ENCODE data around the gene GLI3.
A peak's percentile ranks its signal among the peaks of the same experiment; 100 is the strongest.

The GLI3 gene

GRCh38 chr7:41964849-41965745 lies 271.9 kb downstream of the GLI3 start:
- TF ChIP-seq SUZ12 (IDR thresholded peaks at IDR 0.05; ENCODE audit: extremely low read depth, insufficient read depth, insufficient read length): no peak
- no peak for TF ChIP-seq ZNF274 (IDR thresholded peaks at IDR 0.05; ENCODE audit: low read depth, low read length)
- Histone ChIP-seq H3K27me3 (ENCODE audit: insufficient read depth, insufficient read length) (no peaks in the 10 kb centered on the region), H3K4me1 (ENCODE audit: insufficient read depth, insufficient read length) (no peaks in the 10 kb centered on the region), H3K4me3 (ENCODE audit: insufficient read length, low read depth) (no peak overlapping the region), H3K9me3 (ENCODE audit: insufficient read depth, low read length) (no peaks in the 10 kb centered on the region), H3K9ac (ENCODE audit: insufficient read length, low read depth) (no peak overlapping the region), H3K36me3 (ENCODE audit: insufficient read depth, insufficient read length, low read length) (peaks cover 59% of the 10 kb centered on the region)
- DNase-seq (ENCODE audit: low read depth, low spot score): no peak

- Histone ChIP-seq H3K9me3 (ENCODE audit: insufficient read depth, low read length) (no peaks in the 10 kb centered on the region), H3K4me1 (ENCODE audit: insufficient read depth, insufficient read length) (no peaks in the 10 kb centered on the region), H3K4me3 (ENCODE audit: insufficient read length, low read depth) (no peak overlapping the region), H3K27me3 (ENCODE audit: insufficient read depth, insufficient read length) (no peaks in the 10 kb centered on the region), H3K9ac (ENCODE audit: insufficient read length, low read depth) (no peak overlapping the region), H3K36me3 (ENCODE audit: insufficient read depth, insufficient read length, low read length) (peaks cover 53% of the 10 kb centered on the region)
- DNase-seq (ENCODE audit: low read depth, low spot score): no peak
- TF ChIP-seq ZNF274 (IDR thresholded peaks at IDR 0.05; ENCODE audit: low read depth, low read length): no peak
- no peak for TF ChIP-seq YY1 (IDR thresholded peaks at IDR 0.05; ENCODE audit: insufficient read depth, insufficient read length)
- no peak for TF ChIP-seq SUZ12 (IDR thresholded peaks at IDR 0.05; ENCODE audit: extremely low read depth, insufficient read depth, insufficient read length)
These were observed 272.7 kb downstream of the GLI3 start for GRCh38 chr7:41964183-41964753.

GRCh38 chr7:41956705-41957104 lies 280.3 kb downstream of the GLI3 start:
- Histone ChIP-seq H3K36me3 (ENCODE audit: insufficient read depth, insufficient read length, low read length) (no peaks in the 10 kb centered on the region), H3K4me1 (ENCODE audit: insufficient read depth, insufficient read length) (peaks cover 14% of the 10 kb centered on the region), H3K27me3 (ENCODE audit: insufficient read depth, insufficient read length) (no peaks in the 10 kb centered on the region), H3K9ac (ENCODE audit: insufficient read length, low read depth) (peak overlapping the region; percentile 24), H3K9me3 (ENCODE audit: insufficient read depth, low read length) (no peaks in the 10 kb centered on the region), H3K4me3 (ENCODE audit: insufficient read length, low read depth) (no peak overlapping the region)
- no peak for DNase-seq (ENCODE audit: low read depth, low spot score)
- TF ChIP-seq ZNF274 (IDR thresholded peaks at IDR 0.05; ENCODE audit: low read depth, low read length) (no peak), SUZ12 (IDR thresholded peaks at IDR 0.05; ENCODE audit: extremely low read depth, insufficient read depth, insufficient read length) (no peak), YY1 (IDR thresholded peaks at IDR 0.05; ENCODE audit: insufficient read depth, insufficient read length) (no peak)

- TF ChIP-seq ZNF274 (IDR thresholded peaks at IDR 0.05; ENCODE audit: low read depth, low read length) (no peak), SUZ12 (IDR thresholded peaks at IDR 0.05; ENCODE audit: extremely low read depth, insufficient read depth, insufficient read length) (no peak), YY1 (IDR thresholded peaks at IDR 0.05; ENCODE audit: insufficient read depth, insufficient read length) (no peak)
- H3K4me3 ChIP-seq (ENCODE audit: insufficient read length, low read depth): no peak overlapping the region
- peaks cover 14% of the 10 kb centered on the region for H3K4me1 ChIP-seq (ENCODE audit: insufficient read depth, insufficient read length)
- no peaks in the 10 kb centered on the region for H3K36me3 ChIP-seq (ENCODE audit: insufficient read depth, insufficient read length, low read length)
- no peaks in the 10 kb centered on the region for H3K9me3 ChIP-seq (ENCODE audit: insufficient read depth, low read length)
- H3K27me3 ChIP-seq (ENCODE audit: insufficient read depth, insufficient read length): no peaks in the 10 kb centered on the region
- peak overlapping the region; percentile 24 for H3K9ac ChIP-seq (ENCODE audit: insufficient read length, low read depth)
- peak; percentile 95 for DNase-seq (ENCODE audit: low read depth, low spot score)
These were observed 280.9 kb downstream of the GLI3 start for GRCh38 chr7:41955893-41956675.

GRCh38 chr7:41955451-41955850 lies 281.6 kb downstream of the GLI3 start:
- no peak overlapping the region for H3K9ac ChIP-seq (ENCODE audit: insufficient read length, low read depth)
- peaks cover 14% of the 10 kb centered on the region for H3K4me1 ChIP-seq (ENCODE audit: insufficient read depth, insufficient read length)
- no peaks in the 10 kb centered on the region for H3K36me3 ChIP-seq (ENCODE audit: insufficient read depth, insufficient read length, low read length)
- no peak for DNase-seq (ENCODE audit: low read depth, low spot score)
- no peaks in the 10 kb centered on the region for H3K9me3 ChIP-seq (ENCODE audit: insufficient read depth, low read length)
- TF ChIP-seq ZNF274 (IDR thresholded peaks at IDR 0.05; ENCODE audit: low read depth, low read length) (no peak), SUZ12 (IDR thresholded peaks at IDR 0.05; ENCODE audit: extremely low read depth, insufficient read depth, insufficient read length) (no peak), YY1 (IDR thresholded peaks at IDR 0.05; ENCODE audit: insufficient read depth, insufficient read length) (no peak)
- no peaks in the 10 kb centered on the region for H3K27me3 ChIP-seq (ENCODE audit: insufficient read depth, insufficient read length)
- H3K4me3 ChIP-seq (ENCODE audit: insufficient read length, low read depth): no peak overlapping the region

- Histone ChIP-seq H3K4me1 (ENCODE audit: insufficient read depth, insufficient read length) (peaks cover 14% of the 10 kb centered on the region), H3K4me3 (ENCODE audit: insufficient read length, low read depth) (no peak overlapping the region), H3K27me3 (ENCODE audit: insufficient read depth, insufficient read length) (no peaks in the 10 kb centered on the region), H3K9ac (ENCODE audit: insufficient read length, low read depth) (no peak overlapping the region), H3K9me3 (ENCODE audit: insufficient read depth, low read length) (no peaks in the 10 kb centered on the region), H3K36me3 (ENCODE audit: insufficient read depth, insufficient read length, low read length) (no peaks in the 10 kb centered on the region)
- TF ChIP-seq YY1 (IDR thresholded peaks at IDR 0.05; ENCODE audit: insufficient read depth, insufficient read length): no peak
- no peak for TF ChIP-seq SUZ12 (IDR thresholded peaks at IDR 0.05; ENCODE audit: extremely low read depth, insufficient read depth, insufficient read length)
- no peak for TF ChIP-seq ZNF274 (IDR thresholded peaks at IDR 0.05; ENCODE audit: low read depth, low read length)
- no peak for DNase-seq (ENCODE audit: low read depth, low spot score)
These were observed 282.0 kb downstream of the GLI3 start for GRCh38 chr7:41954976-41955375.

GRCh38 chr7:41948503-41948902 lies 288.5 kb downstream of the GLI3 start:
- Histone ChIP-seq H3K36me3 (ENCODE audit: insufficient read depth, insufficient read length, low read length) (no peaks in the 10 kb centered on the region), H3K27me3 (ENCODE audit: insufficient read depth, insufficient read length) (no peaks in the 10 kb centered on the region), H3K9me3 (ENCODE audit: insufficient read depth, low read length) (no peaks in the 10 kb centered on the region), H3K4me3 (ENCODE audit: insufficient read length, low read depth) (no peak overlapping the region), H3K9ac (ENCODE audit: insufficient read length, low read depth) (no peak overlapping the region), H3K4me1 (ENCODE audit: insufficient read depth, insufficient read length) (no peaks in the 10 kb centered on the region)
- TF ChIP-seq SUZ12 (IDR thresholded peaks at IDR 0.05; ENCODE audit: extremely low read depth, insufficient read depth, insufficient read length) (no peak), ZNF274 (IDR thresholded peaks at IDR 0.05; ENCODE audit: low read depth, low read length) (no peak), YY1 (IDR thresholded peaks at IDR 0.05; ENCODE audit: insufficient read depth, insufficient read length) (no peak)
- DNase-seq (ENCODE audit: low read depth, low spot score): no peak
